GM21786 (cell line): Measurements from ENCODE around the gene APH1B.
"Not testable (repeated sequence)": the region's sequence is repeated elsewhere in the genome, so short reads cannot be mapped to it uniquely, and the experiment has no call there.

Source experiments
- ATAC-seq: cut with Tn5 transposase; IDR thresholded peaks from one replicate; pipeline ENCODE4 v1.9.1; 2021; ENCODE audit not compliant: unreplicated experiment

Gene APH1B

DNA sequence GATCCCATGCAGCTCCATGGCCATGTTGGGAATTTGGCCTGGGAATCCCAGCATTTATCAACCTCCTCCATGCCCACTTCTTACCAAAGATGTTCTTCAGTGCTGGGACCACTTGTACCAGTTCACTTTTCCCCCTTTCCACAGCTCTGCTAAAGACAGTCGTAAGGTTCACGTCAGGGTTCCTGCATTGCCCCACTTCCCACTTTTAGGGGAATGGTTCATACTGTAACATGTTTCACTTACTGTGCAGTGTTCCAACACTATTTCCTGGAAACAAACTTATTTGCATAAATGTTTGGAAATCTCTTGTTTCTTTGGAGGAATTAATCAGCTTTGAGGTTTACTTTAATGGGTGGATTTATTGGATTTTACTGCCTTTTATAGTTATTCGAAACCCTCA, 17.0 kb downstream of the APH1B start:
- no peak for ATAC-seq

DNA sequence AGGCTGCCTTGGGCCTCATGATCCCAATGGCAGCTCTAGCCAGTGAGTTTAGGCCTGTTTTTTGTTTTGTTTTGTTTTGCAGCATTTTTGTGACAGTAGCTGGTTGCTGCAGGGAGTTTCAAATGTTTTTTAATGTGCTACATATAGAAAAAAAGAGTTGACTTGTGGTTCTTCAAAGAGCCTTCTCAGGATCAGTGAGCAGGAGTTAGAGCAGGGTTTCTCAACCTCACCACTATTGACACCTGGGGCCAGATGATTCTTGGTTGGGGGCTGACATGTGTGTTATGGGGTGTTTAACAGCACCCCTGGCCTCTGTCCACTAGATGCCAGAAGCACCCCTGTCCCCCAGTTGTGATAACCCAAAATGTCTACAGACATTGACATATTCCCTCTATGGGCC, 17.9 kb downstream of the APH1B start:
- ATAC-seq = no peak

DNA sequence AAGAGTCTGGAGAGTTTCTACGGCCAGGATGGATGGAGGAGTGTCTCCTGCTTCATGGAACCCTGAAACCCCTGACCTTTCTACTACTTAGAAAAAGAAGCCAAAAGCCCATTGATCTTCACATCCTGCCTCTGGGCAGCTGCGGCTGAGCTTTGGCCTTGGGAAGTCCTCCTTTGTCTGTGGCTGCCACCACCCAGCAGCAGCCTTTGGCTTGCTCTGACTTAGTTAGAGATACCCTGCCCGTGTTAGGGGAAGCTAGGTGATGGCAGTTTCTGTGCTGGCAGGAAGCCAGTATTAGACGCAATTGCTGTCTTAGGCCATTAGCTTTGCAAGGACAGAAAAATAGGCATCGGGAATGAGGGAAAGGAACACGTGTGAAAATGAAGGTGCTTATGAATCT, 18.8 kb downstream of the APH1B start:
- no peak for ATAC-seq

DNA sequence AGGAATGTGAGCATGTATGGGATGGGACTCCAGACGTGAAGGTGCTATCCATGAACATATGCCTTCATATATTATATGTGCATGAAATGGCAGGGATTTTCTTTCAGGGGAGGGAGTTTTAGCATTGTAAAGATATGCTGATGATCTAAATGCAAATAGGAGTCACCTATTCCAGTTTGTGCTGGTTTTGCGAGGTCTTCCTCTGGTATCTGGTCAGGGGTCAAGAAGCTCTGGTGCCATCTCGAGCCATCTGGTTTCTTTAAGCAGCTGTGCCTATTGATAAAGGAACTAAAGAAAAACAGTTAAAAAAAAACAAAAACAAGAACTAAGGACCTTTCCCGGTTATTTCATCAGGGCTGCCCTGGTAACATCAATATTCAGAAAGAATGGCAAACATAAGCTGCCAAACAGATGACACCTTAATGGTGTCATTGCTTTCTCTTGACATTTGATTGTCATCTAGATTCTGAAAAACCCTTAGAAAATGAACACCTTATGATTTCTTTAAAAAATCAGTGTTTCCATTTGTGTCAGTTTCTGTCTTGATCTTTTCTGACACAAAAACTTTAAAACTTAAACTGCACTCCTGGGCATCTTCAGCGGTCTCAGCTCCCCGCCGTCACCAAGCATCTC, 22.7 kb downstream of the APH1B start:
- no peak for ATAC-seq

DNA sequence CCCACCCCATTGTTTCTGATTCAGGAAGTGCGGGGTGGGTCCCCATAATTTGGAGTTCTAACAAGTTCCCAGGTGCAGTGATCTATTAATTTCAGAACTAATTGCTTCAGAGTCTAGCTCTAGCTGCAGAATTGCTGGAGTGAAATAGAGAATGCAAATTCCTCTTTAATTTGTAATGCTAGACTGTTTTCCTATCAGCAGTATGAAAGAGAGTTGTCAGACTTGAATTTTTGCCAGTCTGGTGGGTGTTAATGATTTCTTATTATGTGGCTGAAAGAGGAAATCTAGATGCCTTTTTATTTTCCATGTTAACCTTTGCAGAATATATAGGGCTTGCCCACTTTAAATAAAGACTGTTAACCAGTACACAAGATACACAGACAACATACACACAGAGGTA, 23.7 kb downstream of the APH1B start:
- no peak for ATAC-seq

DNA sequence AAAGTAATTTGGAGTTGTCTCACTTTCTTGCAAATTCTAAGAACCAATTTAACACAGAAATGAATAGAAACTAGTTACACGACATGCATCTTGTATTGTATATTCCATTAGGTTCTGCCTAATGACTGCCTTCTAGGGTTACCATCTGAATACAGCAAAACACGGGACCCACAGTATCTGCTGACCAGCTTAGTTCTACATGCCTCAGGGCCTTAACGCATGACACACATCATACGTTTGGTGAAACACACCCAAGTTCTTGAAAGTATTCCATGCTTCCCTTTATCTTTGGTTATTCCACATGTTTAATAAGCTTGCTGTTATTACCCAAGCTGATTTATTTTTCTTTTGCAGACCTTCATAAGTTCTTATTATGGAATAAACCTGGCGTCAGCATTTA, 27.9 kb downstream of the APH1B start:
- ATAC-seq = no peak

DNA sequence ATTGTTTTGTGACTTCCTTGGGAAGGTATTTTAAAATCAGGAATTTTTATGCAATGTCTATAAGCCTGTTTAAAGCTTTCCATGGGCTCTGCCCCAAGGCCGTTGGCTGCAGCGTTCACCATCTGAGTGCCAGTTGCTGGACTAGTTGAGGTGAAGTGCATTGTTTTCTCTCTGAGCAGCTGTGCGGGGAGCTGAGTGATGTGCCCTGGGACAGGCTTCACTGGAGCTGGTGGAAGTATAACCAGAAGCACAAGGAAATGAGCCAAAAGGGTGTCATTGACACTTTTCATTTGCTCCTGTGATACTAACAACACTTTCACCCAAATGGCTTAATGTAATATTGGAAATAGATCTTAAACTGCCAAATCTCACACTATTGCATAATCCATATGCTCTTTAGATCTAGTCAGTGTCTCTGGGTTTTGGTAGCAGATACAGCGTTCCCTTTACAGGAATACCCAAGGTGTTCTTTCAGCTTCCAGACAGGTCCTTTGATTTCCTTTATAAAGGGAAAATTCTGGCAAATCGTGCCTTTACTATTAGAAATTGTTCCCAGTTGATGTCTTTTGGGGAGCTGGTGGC, 29.2 kb downstream of the APH1B start:
- ATAC-seq = no peak

DNA sequence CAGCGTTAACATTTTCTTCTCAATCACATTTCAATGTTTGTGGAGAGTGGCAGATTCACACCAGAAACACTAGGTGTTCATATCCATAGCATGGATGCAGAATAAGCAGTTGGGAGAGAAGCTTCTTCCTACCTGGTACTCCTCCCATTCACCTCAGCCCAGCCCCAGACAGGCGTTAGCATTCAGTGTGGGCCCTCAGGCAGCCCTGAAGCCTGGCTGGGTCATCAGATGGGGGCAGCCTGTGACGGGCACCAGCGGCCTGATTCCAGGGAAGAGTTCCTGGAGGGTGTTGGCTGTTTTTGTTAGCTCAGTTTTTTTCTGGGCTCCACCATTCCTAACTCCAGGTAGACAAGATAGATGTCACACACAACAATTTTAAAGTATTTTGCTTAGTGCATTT, 31.1 kb downstream of the APH1B start:
- ATAC-seq = no peak

DNA sequence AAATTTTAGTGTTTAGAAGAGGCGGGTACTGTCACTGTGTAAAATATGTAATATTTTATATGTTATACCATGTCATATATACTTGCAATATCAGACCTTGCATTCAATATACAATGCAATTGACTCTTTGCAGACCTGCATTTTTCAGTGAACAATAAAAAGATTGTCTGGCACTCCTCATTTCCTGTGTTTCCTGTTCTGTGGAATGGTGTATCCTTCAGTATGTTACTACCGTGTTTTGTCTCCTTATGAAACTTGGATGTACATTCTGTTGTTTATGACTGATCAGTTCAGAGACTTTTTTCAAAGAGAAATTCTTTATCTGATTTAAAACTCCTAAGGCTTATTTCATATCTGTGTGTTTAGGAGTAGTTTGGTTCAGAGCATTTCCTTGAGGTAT, 31.5 kb downstream of the APH1B start:
- no peak for ATAC-seq

DNA sequence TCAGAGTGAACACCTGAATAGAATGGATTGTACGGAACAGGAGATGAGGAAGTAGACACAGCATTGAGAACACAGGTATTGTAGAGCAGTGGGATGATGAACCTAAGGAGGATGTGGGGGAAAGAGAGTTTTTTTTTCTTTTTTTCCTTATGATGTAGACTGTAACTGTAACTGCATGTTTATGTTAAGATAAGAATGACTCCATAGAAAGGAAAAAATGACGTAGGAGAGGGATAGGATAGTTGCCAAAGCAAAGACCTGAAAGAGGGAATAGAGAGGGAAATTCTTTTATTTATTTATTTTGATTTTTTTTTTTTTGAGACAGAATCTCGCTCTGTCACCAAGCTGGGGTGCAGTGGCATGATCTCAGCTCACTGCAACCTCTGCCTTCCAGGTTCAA, 33.2 kb downstream of the APH1B start:
- ATAC-seq = no peak

DNA sequence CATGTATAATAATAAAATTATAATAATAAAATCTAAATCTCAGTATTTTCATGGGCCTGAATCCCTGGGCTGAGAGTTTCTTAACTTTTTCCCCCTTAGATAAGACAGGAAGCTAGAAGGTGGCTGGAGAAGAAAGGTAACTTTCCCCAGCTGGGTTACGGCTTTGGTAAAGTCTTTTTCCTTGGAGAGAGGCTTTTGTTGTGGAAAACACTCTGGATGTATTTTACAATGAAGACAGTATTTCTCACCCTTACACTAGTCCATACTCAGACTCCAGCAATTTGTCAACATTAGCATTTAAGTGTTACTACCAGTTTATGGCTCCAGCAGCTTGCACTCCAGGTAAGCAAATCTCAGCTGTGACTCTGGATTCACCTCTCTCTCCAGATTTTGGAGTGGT, 34.9 kb downstream of the APH1B start:
- no peak for ATAC-seq

DNA sequence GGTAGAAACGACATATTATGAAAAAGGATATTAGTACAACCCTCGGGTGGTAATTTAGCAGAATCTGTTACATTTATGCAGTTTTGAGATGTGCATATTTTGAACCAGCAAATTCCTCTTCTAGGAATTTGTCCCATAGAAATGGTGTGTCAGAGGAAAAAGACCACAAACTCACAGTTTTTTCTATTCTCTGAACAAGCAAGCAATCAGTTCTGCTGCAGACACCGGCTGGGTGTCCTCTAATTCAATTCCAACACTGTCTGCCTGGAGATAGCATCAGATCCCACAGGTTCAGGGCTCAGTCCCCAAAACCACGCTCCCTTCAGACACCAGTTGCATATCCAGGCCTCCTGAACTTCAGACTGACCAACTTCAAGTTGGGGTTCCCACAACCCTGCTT, 36.4 kb downstream of the APH1B start:
- ATAC-seq = no peak

DNA sequence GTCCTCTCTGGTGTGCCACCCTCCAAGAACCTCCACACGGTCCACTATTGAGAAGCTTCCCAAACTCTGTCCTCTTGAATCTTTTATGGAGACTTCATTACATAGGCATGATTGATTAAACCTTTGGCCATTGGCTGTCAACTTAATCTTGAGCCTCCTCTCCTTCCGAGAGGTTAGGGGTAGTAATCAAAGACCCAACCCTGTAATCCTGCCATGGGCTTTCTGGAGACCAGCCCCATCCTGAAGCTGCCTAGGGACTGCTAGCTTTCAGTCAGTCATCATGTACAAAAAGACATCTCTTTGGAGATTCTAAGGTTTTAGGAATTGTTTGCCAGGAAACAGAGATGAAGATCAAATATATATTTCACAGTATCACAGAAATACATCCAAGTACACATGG, 37.0 kb downstream of the APH1B start:
- no peak for ATAC-seq

DNA sequence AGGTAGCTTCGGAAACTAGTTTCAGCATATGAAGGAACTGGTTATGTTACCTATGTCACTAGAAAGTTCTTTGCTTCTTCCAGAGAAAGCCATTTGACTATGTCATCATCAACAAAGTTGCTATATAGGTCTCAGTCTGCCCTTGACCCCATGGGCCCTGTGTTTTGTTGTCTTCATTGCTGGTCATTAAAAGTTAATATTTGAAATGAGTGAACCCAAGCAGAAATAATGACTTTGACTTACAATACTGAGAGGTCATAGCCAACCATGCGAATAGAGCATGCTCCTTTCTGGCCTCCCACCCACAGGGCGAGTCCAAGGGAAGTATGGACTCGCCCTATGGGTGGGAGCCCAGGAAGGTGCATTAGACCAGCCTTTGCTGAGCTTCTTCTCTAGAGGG, 40.9 kb downstream of the APH1B start:
- ATAC-seq = no peak

DNA sequence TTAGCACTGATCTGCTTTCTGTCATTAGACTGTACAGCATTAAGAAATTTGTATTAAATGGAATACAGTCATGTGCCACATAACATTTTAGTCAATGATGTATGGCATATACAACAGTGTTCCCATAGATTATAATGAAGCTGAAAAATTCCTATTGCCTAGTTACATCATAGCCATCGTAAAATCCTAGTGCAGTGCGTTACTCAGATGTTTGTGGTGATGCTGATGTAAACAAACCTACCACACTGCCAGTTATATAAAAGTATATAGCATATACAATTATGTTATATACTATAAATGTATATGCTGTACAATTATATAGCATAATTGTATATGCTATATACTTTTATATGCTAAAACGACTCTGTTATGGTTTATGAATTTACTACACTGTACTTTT, 41.7 kb downstream of the APH1B start:
- ATAC-seq = no peak

DNA sequence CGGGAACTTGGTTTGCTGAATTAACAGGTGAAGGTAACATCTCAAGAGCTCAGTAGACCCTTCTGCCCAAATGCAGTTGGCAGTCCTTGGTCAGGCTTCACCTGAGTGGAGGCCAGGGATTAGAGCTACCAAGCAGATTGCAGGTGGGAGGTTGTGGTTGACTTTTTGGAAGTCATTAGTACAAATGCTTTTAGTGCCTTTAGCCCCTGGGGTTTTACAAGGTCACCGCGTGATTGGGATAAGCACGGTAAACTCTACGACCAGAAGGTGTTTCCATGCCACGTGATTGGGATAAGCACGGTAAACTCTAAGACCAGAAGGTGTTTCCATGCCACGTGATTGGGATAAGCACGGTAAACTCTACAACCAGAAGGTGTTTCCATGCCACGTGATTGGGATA, 43.0 kb downstream of the APH1B start:
- not testable (repeated sequence) for ATAC-seq

DNA sequence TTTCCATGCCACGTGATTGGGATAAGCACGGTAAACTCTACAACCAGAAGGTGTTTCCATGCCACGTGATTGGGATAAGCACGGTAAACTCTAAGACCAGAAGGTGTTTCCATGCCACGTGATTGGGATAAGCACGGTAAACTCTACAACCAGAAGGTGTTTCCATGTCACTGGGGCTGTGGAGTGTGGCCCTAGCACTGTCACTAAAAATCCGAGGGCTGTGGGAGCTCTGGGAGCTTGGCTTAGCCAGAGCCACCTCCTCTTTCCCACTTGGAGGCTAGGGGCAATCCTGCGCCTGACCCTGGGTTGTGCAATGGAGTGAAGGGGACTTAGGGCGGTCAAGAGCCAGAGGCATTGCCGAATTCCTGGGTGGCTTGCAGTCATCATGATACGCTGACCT, 43.6 kb downstream of the APH1B start:
- ATAC-seq = not testable (repeated sequence)

DNA sequence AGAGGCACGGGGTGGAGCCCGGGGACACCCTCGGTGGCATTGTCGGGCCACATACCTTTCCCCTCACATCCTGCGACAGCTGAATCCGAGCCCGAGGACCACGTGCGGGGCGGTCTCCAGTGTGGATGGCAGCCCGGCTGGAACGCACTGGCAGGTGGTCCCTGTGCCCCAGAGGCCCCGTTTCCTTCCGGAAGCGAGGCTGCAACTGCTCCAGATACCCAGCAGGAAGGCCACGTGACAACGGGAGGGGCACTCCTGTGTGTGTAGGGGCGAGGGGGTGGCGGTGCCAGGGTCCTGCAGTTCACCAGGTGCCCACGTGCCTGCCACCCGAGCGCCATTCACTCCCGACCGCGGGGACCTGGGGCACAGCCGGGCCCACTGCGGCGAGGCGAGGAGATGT, 44.1 kb downstream of the APH1B start:
- ATAC-seq = no peak

DNA sequence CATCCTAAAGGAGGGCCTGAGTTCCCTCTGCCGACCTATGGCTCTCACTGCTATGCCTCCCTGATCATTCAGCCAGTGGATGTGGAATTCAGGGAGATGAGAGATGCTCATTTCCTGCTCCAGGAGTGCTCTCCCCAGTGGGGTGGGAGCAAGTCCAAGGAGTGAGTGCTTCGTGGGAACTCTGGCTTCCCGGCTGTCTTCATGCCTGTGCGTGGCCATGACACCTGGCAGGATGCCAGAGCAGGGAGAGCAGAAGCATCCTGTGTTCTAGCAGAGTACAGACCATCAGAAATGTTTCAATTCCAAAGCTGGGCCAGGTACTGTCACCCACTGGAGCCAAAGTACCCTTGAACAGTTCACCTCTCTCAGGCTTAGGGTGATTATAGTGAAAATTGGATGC, 45.1 kb downstream of the APH1B start:
- ATAC-seq = no peak

DNA sequence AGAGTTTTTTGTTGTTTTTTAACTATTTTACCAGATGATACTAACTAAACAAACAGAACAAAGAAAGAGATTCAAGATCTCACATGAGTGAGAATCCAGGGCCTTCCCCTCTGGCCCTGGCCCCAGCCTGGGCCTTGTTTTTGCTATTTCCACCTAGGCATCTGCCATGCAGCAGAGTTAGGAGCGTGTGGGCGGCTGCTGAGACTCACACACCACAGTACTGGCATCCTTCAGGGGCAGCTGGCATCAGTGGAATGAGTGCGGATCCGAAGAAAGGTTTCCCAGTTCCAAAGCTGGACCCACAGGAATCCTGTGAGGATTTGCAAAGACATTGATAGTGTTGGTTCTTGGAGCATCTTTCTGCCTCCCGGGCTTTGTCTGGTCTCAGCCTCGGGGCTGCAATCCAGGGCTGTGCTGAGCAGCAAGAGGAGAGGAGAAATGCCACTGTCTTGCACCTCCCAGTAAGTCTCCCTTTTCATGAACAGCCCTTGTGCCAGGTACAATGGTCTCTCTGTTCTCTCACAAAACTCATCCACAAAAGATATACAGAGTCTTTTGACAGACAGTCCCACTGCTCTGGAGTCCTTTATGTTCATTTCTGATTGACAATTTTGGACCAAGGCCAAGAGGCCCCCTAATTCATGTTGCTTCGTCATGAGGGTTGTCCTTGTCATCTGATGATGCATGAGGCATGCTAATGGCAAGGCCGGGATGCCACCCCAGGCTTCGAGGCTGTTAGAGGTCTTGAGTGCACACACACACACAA, 46.6 kb downstream of the APH1B start:
- no peak for ATAC-seq

DNA sequence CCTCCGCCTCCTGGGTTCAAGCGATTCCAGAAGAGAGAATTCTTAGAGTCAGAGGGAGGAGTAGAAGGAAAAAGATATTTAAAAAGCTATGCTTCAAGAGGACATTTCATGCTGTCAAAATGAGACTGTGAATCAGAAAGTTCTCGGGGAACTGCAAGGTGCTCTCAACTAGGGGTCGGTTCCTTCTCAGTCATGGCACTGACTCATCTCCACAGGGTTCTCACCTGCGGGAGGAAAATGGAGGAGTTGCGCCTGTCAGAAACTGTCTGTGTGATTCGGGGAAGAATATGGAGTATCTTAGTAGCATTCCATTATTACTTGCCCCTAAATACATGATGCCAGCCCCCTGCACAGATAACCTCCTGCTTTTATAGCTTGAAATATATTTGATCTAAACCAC, 47.4 kb downstream of the APH1B start:
- ATAC-seq = no peak

DNA sequence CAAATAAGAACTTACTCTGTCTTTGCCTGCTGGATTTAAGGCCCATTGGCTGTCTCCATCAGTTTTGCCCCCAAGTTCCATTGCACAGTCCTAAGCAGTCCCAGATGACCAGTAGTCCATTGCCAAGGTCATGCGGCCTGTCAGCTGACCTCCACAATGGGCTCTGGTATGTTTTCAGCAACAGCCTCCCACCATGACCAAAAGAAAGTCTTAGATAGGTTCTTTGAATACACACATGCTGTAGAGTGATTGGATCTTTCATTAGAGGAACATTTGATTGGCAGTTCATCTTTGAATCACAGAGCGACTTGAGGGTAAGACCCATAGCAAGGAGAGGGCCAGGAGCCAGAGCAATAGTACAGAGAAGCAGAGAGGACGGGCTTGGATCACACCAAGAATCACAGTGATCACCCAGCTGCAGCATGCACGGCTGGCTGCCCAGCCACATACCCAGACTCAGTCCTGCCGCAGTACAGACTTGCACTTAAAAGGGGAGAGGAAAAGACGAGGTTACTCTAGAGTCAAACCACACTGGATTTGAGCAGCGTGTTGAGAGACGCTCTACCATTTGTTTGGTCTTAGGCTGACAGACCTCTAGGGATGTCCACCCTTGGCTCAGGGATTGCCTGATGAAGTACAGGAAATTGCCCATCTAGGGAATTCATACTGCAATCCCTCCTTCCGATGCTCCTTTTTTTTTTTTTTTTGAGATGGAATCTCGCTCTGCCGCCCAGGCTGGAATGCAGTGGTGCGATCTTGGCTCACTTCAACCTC, 50.4 kb downstream of the APH1B start:
- ATAC-seq = no peak
